HG02884 (cell line): Measurements from ENCODE around the gene PRKAG2.
A peak's percentile ranks its signal among the peaks of the same experiment; 100 is the strongest.

Source experiments
- ATAC-seq: cut with Tn5 transposase; IDR thresholded peaks from one replicate; pipeline ENCODE4 v1.9.1; 2021; ENCODE audit warnings: mild to moderate bottlenecking, moderate library complexity; ENCODE audit not compliant: unreplicated experiment

Gene PRKAG2

DNA sequence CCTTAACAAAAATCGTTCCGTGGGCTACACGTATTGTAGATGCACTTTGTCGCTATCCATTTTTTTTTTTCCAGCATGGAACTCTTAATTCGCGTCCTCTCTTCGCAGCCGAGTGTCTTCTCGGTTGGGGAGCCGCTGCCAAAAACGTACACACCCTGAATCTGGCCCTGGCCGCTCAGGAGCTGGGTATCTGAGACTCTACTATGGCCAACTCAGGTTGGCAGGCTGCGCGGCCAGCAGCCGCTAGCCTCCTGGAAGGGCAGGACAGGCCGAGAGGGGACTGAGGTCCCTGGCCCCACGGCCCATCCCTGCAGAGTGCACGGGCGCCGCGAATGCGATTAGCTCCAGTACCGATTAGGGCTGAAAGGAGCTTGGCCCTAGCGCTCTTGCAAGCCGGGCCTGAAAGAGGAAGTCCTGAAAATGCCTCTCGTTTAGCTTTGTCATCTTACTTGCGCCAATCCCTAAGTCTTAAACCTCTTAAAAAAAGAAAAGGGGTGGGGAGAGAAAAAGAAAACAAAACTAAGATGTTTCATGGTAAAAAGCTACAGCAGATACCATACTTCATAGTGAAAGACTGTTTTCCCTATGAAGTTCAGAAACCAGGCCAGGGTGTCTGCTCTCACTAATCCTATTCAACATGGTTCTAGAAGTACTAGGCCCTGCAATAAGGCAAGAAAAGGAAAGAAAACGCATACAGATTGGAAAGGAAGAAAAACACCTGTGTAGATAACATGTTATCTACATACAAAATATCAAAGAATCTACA is 244.0 kb downstream of the PRKAG2 start:
- ATAC-seq, result peak; percentile 55

DNA sequence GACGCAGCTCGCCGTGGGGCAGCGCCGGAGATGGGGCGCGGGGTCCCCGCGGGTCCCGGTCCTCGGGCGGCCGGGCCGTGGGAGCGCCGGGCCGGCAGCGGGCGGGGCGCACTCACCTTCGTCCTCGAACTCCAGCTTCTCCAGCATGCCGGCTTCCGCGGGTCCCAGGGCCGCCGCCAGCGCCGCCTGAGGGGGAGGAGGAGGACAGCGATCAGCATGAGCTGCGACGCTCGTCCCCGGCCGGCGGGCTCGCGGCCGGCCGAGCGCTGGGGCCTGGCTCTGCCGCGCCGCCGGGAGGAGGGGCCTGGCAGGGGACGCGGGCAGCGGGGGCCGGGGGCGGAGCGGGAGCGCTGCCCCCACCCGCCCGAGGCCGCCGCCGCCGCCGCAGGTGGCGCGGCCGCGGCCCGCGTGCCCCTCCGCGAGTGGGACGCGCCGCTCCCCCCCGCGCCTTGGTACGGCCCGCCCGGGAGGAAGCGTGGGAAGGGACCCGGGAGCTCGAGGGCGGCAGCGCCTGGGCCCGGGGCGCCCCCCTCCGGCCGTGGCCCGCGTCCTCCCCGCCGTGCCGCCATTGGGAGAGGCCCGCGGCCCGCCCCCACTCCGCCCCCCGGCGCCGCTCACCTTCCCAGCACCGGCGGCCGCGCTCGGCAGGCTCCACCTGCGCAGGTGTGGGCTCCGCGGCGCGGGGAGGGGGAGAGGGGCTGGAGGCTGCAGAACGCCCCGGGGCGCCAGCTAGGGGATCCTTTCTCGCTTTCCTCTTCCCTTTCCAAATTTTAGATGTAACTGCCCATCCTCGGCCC is 244.8 kb downstream of the PRKAG2 start:
- peak; percentile 61 for ATAC-seq

- ATAC-seq, result peak; percentile 20
Observed at GRCh38 chr7:151631570-151631952, 245.4 kb downstream of the PRKAG2 start.

DNA sequence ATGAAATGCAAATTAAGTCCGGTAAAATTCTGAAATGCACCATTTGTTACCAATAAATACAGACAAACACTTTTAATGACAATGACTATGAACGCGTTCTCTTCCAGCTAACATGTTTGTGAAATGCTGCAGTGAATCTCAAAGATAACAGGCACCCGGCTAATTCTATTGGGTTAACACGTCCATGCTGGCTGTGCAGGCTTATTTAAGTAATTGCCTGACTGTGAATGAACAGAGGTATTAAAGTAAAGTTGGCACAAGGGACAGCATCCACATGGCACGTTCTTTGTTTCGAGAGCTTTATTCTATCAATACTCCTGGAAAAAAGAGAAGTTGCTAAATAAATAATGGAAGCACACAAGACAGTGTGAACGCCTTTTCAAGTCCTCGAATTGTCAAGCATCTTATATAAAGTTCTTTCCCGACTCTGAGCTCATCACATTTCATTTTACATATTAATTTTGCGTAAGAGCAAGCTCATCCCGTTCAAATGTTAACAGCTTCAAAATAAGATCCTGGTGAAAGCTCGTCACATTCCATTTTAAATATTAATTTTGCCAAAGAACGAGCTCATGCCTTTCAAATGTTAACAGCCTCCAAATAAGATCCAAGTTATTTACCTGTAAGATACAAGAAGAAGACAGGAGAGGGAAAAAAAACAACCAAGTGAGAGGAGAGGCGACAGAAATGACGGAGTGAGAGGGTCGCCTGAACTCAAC is 245.9 kb downstream of the PRKAG2 start:
- ATAC-seq, result no peak

GRCh38 chr7:151630358-151630757 is 246.6 kb downstream of the PRKAG2 start:
- ATAC-seq, result no peak

DNA sequence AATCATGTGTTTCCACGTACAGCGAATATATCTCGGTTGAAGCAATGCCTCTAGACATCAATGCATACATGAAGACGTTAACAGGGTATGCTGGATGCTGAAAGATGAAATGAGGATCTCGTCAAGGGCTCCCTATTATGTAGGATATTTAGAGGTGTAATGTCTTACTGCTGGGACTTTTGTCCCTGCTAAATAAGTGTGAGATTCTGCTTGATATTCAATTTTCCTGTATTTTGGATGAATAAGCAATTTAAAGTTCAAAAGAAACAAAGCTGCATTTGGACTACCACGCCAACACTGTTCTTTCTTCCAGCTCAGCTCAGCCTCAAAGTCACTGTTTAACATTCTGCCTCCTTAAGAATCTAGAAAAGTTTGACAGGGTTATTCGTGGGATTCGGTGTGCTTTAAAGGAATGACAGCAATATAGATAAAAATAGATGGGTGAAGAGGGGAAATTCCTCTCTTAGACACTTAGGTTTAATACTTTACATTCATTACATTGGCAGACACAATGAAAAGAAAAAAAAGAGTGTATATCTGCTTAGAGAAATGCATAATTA is 247.1 kb downstream of the PRKAG2 start:
- no peak for ATAC-seq

DNA sequence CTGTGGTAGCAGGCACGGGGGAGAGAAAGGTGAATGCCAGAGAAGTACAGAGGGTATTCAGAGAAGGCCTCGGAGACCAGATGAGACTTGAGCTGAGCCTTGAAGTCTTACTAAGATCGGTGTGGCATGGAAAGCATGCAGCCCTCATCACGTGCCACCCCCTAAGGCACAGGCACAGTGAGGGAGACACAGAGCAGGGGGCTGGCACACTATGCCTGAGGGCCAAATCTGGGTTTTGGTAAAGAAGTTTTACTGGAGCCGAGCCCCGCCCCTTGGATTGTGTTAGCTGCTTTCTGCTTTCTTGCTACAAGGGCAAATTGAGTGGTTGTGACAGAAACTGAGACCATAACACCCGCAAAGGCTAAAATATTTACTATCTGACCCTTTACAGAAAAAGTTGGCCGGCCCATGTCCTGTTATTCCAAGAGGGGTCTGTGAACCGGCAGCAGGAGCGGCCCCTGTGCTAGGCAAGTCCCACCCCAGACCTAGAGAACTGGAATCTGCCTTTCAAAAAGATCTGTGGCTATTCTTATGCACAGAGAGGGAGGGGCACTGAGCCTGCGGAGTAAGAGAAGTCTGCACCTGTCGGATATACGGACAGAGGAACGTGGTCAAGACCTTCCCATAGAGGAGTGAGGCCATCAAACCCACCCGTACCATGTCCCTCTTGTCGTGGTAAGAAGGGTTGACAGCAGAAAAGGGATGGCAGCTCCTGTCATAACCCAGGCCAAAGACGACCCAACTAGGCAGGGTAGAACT is 247.9 kb downstream of the PRKAG2 start:
- ATAC-seq, result no peak

DNA sequence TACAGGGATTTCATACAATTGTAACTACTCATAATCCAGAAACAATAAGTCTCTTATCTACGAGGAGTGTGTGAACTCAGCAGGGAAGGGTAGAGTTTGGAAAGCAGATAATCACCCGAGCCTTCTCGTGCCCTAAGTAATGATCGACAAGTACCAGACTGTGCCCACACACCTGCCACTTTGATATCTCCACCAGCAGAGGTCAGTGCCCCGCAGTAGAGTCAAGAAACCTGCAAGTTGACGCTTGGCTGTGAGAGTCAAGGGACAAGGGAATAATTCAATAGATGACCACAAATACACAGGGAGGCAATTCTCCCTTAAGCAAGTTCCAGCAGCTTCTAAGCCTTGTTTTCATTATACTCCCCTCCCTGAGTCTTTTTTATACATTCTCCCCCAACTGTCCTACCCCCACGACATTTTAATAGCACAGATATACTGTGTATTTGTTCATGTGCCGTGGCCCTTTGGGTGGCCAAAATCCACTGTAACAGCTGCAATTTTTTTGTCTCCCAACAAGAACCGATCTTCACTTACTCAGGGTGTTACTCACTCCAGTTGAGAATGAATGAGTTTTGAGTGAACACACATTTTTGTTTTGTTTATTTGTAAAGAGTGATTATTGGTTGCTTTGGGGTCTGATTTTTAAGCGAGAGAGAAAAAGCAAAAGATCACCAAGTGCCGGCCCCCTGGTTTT is 250.3 kb downstream of the PRKAG2 start:
- ATAC-seq, result no peak

- no peak for ATAC-seq
Observed at GRCh38 chr7:151625606-151626005, 251.3 kb downstream of the PRKAG2 start.

DNA sequence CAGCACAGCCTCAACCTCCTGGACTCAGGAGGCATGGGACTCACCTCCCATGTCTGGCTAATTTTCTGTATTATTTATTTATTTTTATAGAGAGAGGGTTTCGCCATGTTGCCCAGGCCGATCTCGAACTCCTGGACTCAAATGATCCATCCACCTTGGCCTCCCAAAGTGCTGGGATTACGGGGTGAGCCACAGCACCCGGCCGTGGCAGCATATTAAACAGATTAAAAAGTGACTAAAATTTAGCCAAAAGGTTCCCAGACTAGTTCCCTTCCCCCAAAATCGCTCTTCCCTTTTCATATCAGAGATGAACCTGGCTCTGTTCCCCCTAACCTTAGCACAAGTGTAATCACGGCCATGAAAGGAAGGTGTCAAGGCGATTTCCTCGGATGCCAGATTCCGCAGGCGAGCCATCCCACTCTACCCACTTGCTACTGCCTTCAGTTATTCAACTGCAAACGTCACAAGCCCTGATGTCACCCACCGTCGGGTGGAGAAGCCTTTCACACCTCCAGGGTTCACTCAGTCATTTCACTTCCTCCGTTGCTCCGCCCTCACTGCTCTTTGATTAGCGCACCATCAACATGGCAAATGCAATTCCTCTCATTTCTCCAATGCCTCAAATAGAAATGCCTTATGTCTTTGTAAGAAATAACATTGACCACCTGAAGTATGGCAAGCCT is 252.5 kb downstream of the PRKAG2 start:
- ATAC-seq, result no peak

DNA sequence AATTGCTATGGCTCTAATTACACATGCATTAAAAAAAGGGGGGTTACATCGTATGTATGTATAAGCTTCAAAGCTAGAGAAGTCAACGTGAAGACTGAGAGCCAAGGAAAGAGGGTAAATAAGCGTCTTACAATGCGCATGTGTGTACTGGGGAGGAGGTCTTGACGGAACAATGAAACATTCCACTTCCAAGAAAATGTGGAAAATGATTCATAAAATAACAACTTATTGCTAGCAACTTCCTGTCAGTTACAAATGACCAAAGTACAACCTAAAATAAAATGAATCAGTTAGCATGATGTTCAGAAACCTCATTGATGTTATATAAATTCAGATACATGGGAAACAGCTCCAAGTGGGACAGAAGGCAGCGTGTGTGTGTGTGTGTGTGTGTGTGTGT is 253.1 kb downstream of the PRKAG2 start:
- no peak for ATAC-seq

DNA sequence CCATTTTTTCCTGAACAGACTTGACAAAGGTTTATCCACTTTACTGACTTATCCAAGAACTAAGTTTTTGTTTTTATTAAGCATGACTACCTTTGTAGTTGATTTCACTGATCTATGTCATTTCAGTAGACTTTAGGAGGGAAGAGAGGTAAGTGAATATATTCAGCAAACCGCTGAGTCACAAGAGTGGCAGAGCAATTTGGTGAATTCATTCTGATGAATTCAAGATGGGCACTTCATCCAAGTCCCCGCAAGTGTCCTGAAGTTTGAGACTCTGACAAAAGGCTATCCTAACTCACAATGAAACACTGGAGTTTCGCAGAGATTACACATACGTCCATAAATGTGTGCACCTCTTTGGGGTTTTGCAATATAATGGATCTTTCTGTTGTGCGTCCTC is 255.0 kb downstream of the PRKAG2 start:
- ATAC-seq, result no peak

GRCh38 chr7:151616443-151617213 is 260.3 kb downstream of the PRKAG2 start:
- ATAC-seq, result no peak

DNA sequence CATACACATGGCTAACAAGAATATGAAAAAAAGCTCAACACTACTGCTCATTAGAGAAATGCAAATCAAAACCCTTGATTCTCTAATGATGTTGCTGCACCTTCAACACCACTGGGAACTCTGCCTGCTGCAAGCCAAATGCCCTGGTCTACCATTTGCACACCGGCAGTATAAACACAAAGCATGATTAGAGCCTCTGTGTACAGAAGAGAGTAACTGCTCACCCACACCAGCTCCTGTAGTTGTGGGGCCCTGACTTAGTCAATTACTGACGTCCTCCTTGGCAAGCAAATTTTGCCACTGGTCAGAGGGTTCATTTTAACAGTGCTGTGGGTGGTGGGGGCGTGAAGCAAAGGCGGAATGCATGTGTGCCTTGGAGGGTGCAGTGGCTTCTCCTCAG is 261.1 kb downstream of the PRKAG2 start:
- no peak for ATAC-seq

DNA sequence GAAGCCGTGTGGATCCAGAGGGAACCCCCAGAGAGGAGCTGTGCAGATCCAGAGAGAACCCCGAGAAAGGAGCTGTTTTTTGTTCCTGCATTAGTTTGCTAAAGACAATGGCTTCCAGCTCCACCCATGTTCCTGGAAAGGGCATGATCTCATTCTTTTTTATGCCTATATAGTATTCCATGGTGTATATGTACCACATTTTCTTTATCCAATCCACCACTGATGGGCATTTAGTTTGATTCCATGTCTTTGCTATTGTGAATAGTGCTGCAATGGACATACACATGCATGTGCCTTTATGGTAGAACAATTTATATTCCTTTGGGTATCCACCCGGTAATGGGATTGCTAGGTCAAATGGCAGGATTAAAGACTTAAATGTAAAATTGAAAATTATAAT is 261.9 kb downstream of the PRKAG2 start:
- ATAC-seq, result no peak

DNA sequence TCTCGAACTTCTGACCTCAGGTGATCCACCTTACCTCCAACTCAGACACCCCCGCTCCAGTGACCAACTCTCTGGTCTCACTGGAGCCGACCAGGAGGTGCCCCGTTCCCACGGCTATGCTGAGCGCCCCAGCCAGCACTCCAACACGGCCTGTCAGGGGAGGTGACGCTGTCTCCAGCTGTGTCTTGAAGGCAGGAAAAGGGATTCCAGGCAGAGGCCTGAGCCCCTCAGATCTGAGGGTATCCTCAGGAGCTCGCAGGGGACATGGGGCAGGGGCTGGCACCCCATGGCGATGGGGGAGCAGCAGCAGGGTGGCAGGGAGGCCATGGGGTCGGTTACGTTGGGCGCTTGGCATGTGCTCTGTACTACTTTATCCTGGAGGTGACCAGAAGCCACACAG is 262.9 kb downstream of the PRKAG2 start:
- no peak for ATAC-seq

DNA sequence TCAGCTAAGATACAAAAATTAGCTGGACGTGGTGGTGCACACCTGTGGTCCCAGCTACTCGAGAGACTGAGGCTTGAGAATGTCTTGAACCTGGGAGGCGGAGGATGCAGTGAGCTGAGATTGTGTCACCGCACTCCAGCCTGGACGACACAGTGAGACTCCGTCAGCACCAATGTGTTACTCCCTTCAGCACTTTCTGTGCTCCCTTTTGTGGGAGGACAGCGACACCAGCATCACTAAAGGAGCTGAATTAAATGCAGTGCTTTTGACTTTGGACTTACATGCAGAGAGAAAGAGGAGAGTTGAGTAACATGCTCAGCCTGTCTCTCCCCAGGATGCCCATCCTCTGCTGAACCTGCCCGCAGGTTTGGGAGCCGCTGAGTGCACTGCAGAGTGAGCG is 265.0 kb downstream of the PRKAG2 start:
- no peak for ATAC-seq

GRCh38 chr7:151611041-151611440 is 265.9 kb downstream of the PRKAG2 start:
- ATAC-seq, result no peak

DNA sequence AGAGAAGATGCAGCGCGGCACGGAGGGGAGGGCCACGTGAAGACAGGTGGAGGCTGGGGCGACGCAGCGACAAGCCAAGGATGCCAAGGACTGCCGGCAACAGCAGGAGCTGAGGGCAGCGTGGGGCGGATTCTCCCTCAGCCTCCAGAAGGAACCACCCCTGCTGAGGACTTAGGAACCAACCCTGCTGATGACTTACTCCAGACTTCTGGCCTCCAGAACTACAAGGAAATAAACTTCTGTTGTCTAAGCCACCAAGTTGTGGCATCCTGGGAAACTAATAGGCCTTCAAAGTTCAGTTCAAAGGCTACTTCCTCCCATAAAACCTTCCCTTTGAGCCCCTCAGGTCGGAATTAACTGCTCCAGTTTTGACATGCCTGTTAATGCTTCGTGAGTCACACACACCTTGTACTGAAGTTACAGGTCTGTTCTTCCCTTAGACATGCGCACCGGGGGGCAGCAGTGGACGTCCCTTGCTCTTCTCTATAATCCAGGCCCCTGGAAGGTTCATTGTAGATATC is 268.8 kb downstream of the PRKAG2 start:
- ATAC-seq, result no peak
